H9 (cell line): ENCODE data around the gene LTBP4. TPM values are rescaled to one million over a fixed set of nuclear protein-coding genes. Genes with fewer than 3 reads are reported as not detected.

Experiments
- DNase-seq: peaks from one replicate; pipeline ENCODE4 v3.0.0-alpha.2; 2017
- H2AFZ ChIP-seq: one replicate; pipeline ENCODE4 v1.6.1; 2013; ENCODE audit warnings: mild to moderate bottlenecking, low read length, control low read depth, moderate library complexity
- H2AK5ac ChIP-seq: 2 replicates; pipeline ENCODE4 v1.6.1; 2013; ENCODE audit warnings: low read length, control low read depth, mixed read lengths; ENCODE audit not compliant: insufficient read length
- H2BK120ac ChIP-seq: one replicate; pipeline ENCODE4 v1.6.1; 2013; ENCODE audit warnings: low read depth, mild to moderate bottlenecking, low read length, control low read depth, inconsistent platforms; ENCODE audit not compliant: poor library complexity, severe bottlenecking
- H2BK12ac ChIP-seq: 2 replicates; pipeline ENCODE4 v1.6.1; 2013; ENCODE audit warnings: low read length, control low read depth, mixed read lengths, low read depth; ENCODE audit not compliant: insufficient read length
- H2BK15ac ChIP-seq: 2 replicates; pipeline ENCODE4 v1.6.1; 2013; ENCODE audit warnings: low read depth, low read length, control low read depth
- H2BK20ac ChIP-seq: one replicate; pipeline ENCODE4 v1.6.1; 2013; ENCODE audit warnings: low read depth, mild to moderate bottlenecking, low read length, control low read depth, inconsistent platforms; ENCODE audit not compliant: poor library complexity, severe bottlenecking
- H2BK5ac ChIP-seq: 2 replicates; pipeline ENCODE4 v1.6.1; 2013; ENCODE audit warnings: low read length, control low read depth, mixed read lengths; ENCODE audit not compliant: insufficient read length
- H3K14ac ChIP-seq: 2 replicates; pipeline ENCODE4 v1.6.1; 2013; ENCODE audit warnings: low read length, control low read depth; ENCODE audit not compliant: insufficient read depth
- H3K18ac ChIP-seq: 2 replicates; pipeline ENCODE4 v1.6.1; 2013; ENCODE audit warnings: low read depth, mild to moderate bottlenecking, mixed read lengths, low read length, control low read depth; ENCODE audit not compliant: insufficient read length
- H3K23ac ChIP-seq: 2 replicates; pipeline ENCODE4 v1.6.1; 2013; ENCODE audit warnings: low read length, control low read depth, mixed read lengths, low read depth; ENCODE audit not compliant: insufficient read length
- H3K23me2 ChIP-seq: 2 replicates; pipeline ENCODE4 v1.6.1; 2013; ENCODE audit warnings: low read depth, mild to moderate bottlenecking, mixed read lengths, low read length, control low read depth; ENCODE audit not compliant: insufficient read length, poor library complexity, severe bottlenecking
- H3K27ac ChIP-seq: 2 replicates; pipeline ENCODE4 v1.5.1; 2013; ENCODE audit warnings: low read length, control low read depth, mixed read lengths, low read depth; ENCODE audit not compliant: insufficient read length
- H3K27me3 ChIP-seq: 2 replicates; pipeline ENCODE4 v1.6.1; 2013; ENCODE audit warnings: low read length, control low read depth, inconsistent platforms; ENCODE audit not compliant: insufficient read depth
- H3K4ac ChIP-seq: 2 replicates; pipeline ENCODE4 v1.6.1; 2013; ENCODE audit warnings: low read depth, mild to moderate bottlenecking, control low read depth, inconsistent platforms, low read length, moderate library complexity
- H3K4me1 ChIP-seq: 2 replicates; pipeline ENCODE4 v1.6.1; 2013; ENCODE audit warnings: low read length, control low read depth, inconsistent platforms; ENCODE audit not compliant: insufficient read depth
- H3K4me2 ChIP-seq: 2 replicates; pipeline ENCODE4 v1.6.1; 2013; ENCODE audit warnings: low read length, control low read depth, mixed read lengths; ENCODE audit not compliant: insufficient read length, insufficient read depth
- H3K56ac ChIP-seq: 2 replicates; pipeline ENCODE4 v1.6.1; 2013; ENCODE audit warnings: low read depth, mild to moderate bottlenecking, mixed read lengths, low read length, control low read depth; ENCODE audit not compliant: insufficient read length
- H3K79me1 ChIP-seq: 2 replicates; pipeline ENCODE4 v1.6.1; 2013; ENCODE audit warnings: low read depth, mild to moderate bottlenecking, moderate library complexity, low read length, control low read depth, inconsistent platforms; ENCODE audit not compliant: insufficient read depth, poor library complexity, severe bottlenecking
- H3K79me2 ChIP-seq: 2 replicates; pipeline ENCODE4 v1.6.1; 2013; ENCODE audit warnings: low read length, control low read depth, inconsistent platforms; ENCODE audit not compliant: insufficient read depth
- H3K9ac ChIP-seq: 2 replicates; pipeline ENCODE4 v1.6.1; 2013; ENCODE audit warnings: low read length, control low read depth, mixed read lengths; ENCODE audit not compliant: insufficient read length; ENCODE audit errors: extremely low read depth
- H3K9me3 ChIP-seq: one replicate; pipeline ENCODE4 v1.6.1; 2013; ENCODE audit warnings: low read depth, low read length, inconsistent platforms; ENCODE audit not compliant: control insufficient read depth
- H3T11ph ChIP-seq: one replicate; pipeline ENCODE4 v1.6.1; 2013; ENCODE audit warnings: mild to moderate bottlenecking, low read length, control low read depth, inconsistent platforms
- H4K20me1 ChIP-seq: one replicate; pipeline ENCODE4 v1.6.1; 2013; ENCODE audit not compliant: control insufficient read depth, insufficient read length, insufficient read depth
- H4K5ac ChIP-seq: 2 replicates; pipeline ENCODE4 v1.6.1; 2013; ENCODE audit warnings: low read depth, mild to moderate bottlenecking, mixed read lengths, low read length, control low read depth; ENCODE audit not compliant: insufficient read length
- H4K8ac ChIP-seq: replicated peaks from 2 replicates; pipeline ENCODE4 v1.6.1; 2013; ENCODE audit warnings: low read length, control low read depth, mixed read lengths, low read depth; ENCODE audit not compliant: insufficient read length
- H4K91ac ChIP-seq: 2 replicates; pipeline ENCODE4 v1.6.1; 2013; ENCODE audit warnings: low read depth, mild to moderate bottlenecking, moderate library complexity, mixed read lengths, low read length, control low read depth; ENCODE audit not compliant: insufficient read length
- H3K27ac Mint-ChIP-seq, 3 experiments: 2 replicates in 2 of 3; 3 replicates in 1 of 3; pipeline ENCODE4 v1.8.0; 2020 to 2021; ENCODE audit warnings: mixed read lengths in 3 of 3, mild to moderate bottlenecking in 1 of 3, moderate library complexity in 1 of 3
- H3K27me3 Mint-ChIP-seq: 2 replicates; pipeline ENCODE4 v1.8.0; 2021; ENCODE audit warnings: low read depth, mild to moderate bottlenecking, moderate library complexity, mixed read lengths
- H3K36me3 Mint-ChIP-seq, 3 experiments: 2 replicates in 2 of 3; 3 replicates in 1 of 3; pipeline ENCODE4 v1.8.0; 2020 to 2021; ENCODE audit warnings: low read depth in 3 of 3, mixed read lengths in 3 of 3; ENCODE audit not compliant: insufficient read depth in 1 of 3
- H3K4me1 Mint-ChIP-seq, 2 experiments: 2 replicates each; pipeline ENCODE4 v1.8.0; 2020; ENCODE audit warnings: mixed read lengths in 2 of 2
- H3K4me3 Mint-ChIP-seq, 2 experiments: 2 replicates in 1 of 2; 3 replicates in 1 of 2; pipeline ENCODE4 v1.8.0; 2020 to 2021; ENCODE audit warnings: mild to moderate bottlenecking in 2 of 2, mixed read lengths in 2 of 2, moderate library complexity in 1 of 2
- H3K9me3 Mint-ChIP-seq, 2 experiments: 2 replicates in 1 of 2; 3 replicates in 1 of 2; pipeline ENCODE4 v1.8.0; 2020; ENCODE audit warnings: mild to moderate bottlenecking in 2 of 2, mixed read lengths in 2 of 2, moderate library complexity in 1 of 2
- CTCF ChIP-seq: fragments of 200-600 bp; sonication (generic); conservative IDR thresholded peaks from 3 replicates; pipeline ENCODE4 v1.8.0; 2021; ENCODE audit warnings: antibody characterized with exemption, mild to moderate bottlenecking
- WGBS: extraction: QIAGEN DNeasy Blood & Tissue Kit; methylation state at CpG from one replicate; pipeline ENCODE4 v1.1.7; 2013; ENCODE audit warnings: missing lambda C conversion rate, low lambda C conversion rate, mixed read lengths; ENCODE audit not compliant: insufficient read length; ENCODE audit errors: extremely low coverage; 5-methylcytosine and 5-hydroxymethylcytosine counted together
- total RNA-seq: library from RNA; stranded (reverse); gene quantifications from 2 replicates; pipeline ENCODE4 v1.2.1, GENCODE V29; 2021

The LTBP4 gene
- total RNA-seq, 1 experiment from 2014 or later = 129 TPM

- H2AFZ ChIP-seq = no peak overlapping the region
- Mint-ChIP-seq H3K36me3 (peaks cover 20 to 48% (median 44%) of the 10 kb centered on the region in 3 experiments), H3K9me3 (no peaks in the 10 kb centered on the region), H3K27ac (no peak overlapping the region), H3K4me3 (no peak overlapping the region), H3K4me1 (no peaks in the 10 kb centered on the region), H3K27me3 (no peaks in the 10 kb centered on the region; the same call in 1 of the 2 replicates)
- no peak overlapping the region for H2BK120ac ChIP-seq
- DNase-seq = no peak
- no peaks in the 10 kb centered on the region for H3K23me2 ChIP-seq
- no peak overlapping the region for H4K91ac ChIP-seq
- no peaks in the 10 kb centered on the region for H3K79me1 ChIP-seq
- H2BK15ac ChIP-seq = no peak overlapping the region
- H4K20me1 ChIP-seq = no peaks in the 10 kb centered on the region
- H3K27me3 ChIP-seq = no peaks in the 10 kb centered on the region
- no peak overlapping the region for H3K9ac ChIP-seq
- H3K4me1 ChIP-seq = no peaks in the 10 kb centered on the region
- H3K9me3 ChIP-seq = no peaks in the 10 kb centered on the region
- no peak overlapping the region for H3K14ac ChIP-seq
- H3K23ac ChIP-seq = no peak overlapping the region
- H2BK12ac ChIP-seq = no peak overlapping the region
- no peak overlapping the region for H3K4ac ChIP-seq
- no peak overlapping the region for H3K18ac ChIP-seq
- no peak overlapping the region for H3T11ph ChIP-seq
- no peak for TF ChIP-seq CTCF
- H3K56ac ChIP-seq = no peak overlapping the region
- H2BK5ac ChIP-seq = no peak overlapping the region
- no peaks in the 10 kb centered on the region for H3K79me2 ChIP-seq
- H2BK20ac ChIP-seq = no peak overlapping the region
- no peak overlapping the region for H3K27ac ChIP-seq
- no peak overlapping the region for H4K8ac ChIP-seq
- WGBS = no CpG with 5 or more reads among the region's 7 CpGs
- no peak overlapping the region for H4K5ac ChIP-seq
- no peak overlapping the region for H2AK5ac ChIP-seq
- H3K4me2 ChIP-seq = no peak overlapping the region
Observed at GRCh38 chr19:40672573-40673299, 71.6 kb downstream of the LTBP4 start.
